Measurements from ENCODE around the gene ZC3H6. TPM values are rescaled to one million over a fixed set of nuclear protein-coding genes. Genes with fewer than 3 reads are reported as not detected.

Gene ZC3H6
- total RNA-seq, 2 experiments from 2014 or later, result 6.9 to 12.1 TPM

DNA sequence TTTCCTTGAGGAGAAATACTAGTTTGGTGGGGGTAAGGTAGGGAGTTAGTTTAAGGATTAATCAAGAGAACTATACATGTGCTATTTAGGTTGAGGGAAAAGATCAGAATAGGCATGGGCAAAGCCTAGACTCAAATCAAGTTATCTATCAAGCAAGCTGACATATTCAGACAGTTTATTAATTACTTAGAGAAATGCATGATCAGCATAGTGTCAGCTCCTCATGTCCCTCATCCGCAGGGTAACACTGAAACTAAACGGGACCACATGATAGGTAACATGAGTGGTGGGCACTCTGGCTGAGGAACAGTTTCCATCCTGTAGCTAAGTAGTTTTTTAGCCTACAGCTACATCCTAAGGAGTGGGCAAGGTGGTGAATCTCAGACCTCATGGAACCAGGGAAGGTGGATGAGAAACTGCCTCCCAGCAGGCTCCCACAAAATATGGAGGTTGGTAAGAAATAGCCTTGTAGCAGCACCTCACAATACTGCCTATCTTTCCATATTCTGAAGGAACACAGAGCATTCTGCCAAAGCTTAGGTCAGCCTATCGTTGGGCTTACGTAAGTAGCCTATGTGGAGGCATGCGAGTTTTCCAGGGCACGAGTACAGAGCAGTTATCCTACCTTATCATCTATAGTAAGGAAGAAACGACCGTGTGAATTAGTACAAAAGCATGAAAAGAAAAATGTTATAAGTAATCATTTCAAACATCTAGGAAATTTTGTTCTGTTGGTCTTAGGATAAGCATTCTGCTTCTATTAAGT, 18.4 kb downstream of the ZC3H6 start:
- H3K27me3 Mint-ChIP-seq, result no peaks in the 10 kb centered on the region
- no peak for DNase-seq
- H3K9me3 Mint-ChIP-seq (ENCODE audit: low read depth), result no peaks in the 10 kb centered on the region
- no peak overlapping the region for H3K27ac Mint-ChIP-seq
- CTCF ChIA-PET, result interaction anchor here (0.6 kb wide), 1 partner anchor 203 kb away, joined by 3 read pairs; no protein-coding TSS in a partner anchor
- ATAC-seq, result no peak
- no peaks in the 10 kb centered on the region for H3K36me3 Mint-ChIP-seq
- no peak overlapping the region for H3K4me3 Mint-ChIP-seq
- H3K4me1 Mint-ChIP-seq, result peaks cover 3% of the 10 kb centered on the region

DNA sequence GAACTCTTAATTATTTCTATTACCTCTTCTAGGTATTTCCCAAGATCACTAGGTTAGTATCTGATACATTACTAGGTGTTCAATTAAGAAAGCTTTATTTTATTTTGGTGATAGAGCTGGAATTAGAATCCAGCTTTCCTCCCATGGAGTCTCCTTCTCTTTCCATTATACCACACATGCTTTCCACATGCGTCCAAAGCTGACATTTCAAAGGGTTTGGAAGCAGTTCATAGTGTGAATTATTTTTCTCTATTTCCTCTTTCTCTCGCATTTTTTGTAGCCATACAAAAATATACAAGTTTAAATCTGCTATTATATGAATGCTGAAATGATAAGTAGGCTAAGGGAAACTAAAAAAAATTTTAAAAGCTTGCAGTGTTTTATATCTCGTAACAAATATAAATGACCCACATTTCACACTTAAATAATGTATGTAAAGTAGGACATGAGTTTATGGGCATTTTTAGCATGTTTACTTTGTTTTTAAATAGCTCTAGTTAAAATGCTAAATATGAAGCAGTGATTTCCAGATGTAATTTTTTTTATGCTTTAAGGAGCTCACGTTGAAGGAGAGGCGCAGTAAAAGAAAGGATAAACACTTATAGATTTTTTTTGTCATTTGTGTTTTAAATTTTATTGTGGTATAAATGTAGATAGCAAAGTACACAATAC, 20.1 kb downstream of the ZC3H6 start:
- CTCF ChIA-PET, result no interaction called here
- H3K36me3 Mint-ChIP-seq, result peaks cover 3% of the 10 kb centered on the region
- ATAC-seq, result no peak

DNA sequence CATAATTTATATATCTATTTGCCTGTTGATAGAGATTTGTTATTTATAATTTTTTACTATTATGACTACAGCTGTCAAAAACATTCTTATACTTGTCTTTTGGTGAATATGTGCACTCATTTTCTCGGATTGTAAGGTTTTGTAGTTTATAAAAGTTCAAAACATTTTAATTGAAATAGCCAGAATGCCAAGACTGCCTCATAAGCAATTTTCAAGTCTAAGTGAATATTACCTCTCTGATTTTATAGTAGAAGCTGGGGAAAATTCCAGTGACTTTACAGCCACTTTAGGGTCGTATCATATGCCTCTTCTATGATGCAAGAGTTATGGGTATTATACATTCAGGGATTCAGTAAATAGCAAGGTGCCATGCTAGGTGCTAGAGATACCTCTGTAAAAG, 21.0 kb downstream of the ZC3H6 start:
- CTCF ChIA-PET, result no interaction called here
- no peak for ATAC-seq
- DNase-seq, result no peak
- Mint-ChIP-seq H3K27me3 (no peaks in the 10 kb centered on the region), H3K4me3 (no peak overlapping the region), H3K36me3 (peaks cover 9% of the 10 kb centered on the region), H3K4me1 (peaks cover 3% of the 10 kb centered on the region), H3K9me3 (ENCODE audit: low read depth) (no peaks in the 10 kb centered on the region), H3K27ac (no peak overlapping the region)

More for the DNA sequence above, 20.1 kb downstream of the ZC3H6 start:
- H3K27me3 Mint-ChIP-seq, result no peaks in the 10 kb centered on the region
- no peak overlapping the region for H3K4me3 Mint-ChIP-seq
- no peaks in the 10 kb centered on the region for H3K9me3 Mint-ChIP-seq (ENCODE audit: low read depth)
- no peak for DNase-seq
- peaks cover 3% of the 10 kb centered on the region for H3K4me1 Mint-ChIP-seq
- no peak overlapping the region for H3K27ac Mint-ChIP-seq

DNA sequence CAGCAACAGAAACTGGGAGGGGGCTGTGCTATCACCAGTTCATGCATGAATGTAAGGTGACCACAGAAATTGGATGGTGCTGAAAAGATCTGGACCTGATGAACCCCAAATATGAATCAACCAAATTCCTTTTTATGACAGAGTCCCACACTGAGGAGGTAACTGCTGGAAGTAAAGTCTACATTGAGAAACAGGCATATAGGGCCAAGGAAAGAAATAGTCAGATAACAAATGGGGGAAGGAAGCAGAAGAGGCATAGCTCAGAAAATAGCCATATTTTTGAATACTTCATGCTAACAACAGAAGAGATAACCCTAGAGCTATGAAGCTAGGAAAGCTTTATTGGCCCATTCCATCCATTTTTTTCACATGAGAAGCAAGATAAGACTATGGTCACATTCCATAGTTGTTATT, 25.8 kb downstream of the ZC3H6 start:
- no peak for ATAC-seq
- Mint-ChIP-seq H3K4me3 (no peak overlapping the region), H3K36me3 (peaks cover 28% of the 10 kb centered on the region), H3K9me3 (ENCODE audit: low read depth) (no peaks in the 10 kb centered on the region), H3K27me3 (no peaks in the 10 kb centered on the region), H3K4me1 (peaks cover 7% of the 10 kb centered on the region), H3K27ac (no peak overlapping the region)
- DNase-seq, result no peak
- CTCF ChIA-PET, result no interaction called here

DNA sequence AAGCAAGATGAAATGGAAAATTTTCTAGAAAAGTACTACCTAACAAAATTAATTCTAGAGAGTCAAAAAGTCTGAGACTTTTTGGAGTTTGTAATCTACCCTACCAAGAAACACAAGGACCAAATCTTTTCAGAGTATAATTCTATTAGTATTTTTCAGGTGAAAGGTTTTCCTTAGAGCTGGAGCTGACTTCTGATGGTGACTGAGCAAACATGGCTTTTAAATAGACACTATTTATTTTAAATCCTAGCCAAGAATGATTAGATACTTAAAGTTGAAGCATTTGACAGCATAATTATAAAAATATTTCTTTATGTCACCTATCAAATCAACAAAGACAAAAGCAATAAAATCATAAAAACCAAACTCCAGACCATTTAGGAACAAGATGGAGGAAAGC, 26.6 kb downstream of the ZC3H6 start:
- Mint-ChIP-seq H3K4me1 (peaks cover 4% of the 10 kb centered on the region), H3K4me3 (no peak overlapping the region), H3K27me3 (no peaks in the 10 kb centered on the region), H3K36me3 (peaks cover 28% of the 10 kb centered on the region), H3K9me3 (ENCODE audit: low read depth) (no peaks in the 10 kb centered on the region), H3K27ac (no peak overlapping the region)
- no peak for DNase-seq
- ATAC-seq, result no peak
- CTCF ChIA-PET, result interaction anchor here (1.2 kb wide), 1 partner anchor 11 kb away, joined by 3 read pairs; no protein-coding TSS in a partner anchor

DNA sequence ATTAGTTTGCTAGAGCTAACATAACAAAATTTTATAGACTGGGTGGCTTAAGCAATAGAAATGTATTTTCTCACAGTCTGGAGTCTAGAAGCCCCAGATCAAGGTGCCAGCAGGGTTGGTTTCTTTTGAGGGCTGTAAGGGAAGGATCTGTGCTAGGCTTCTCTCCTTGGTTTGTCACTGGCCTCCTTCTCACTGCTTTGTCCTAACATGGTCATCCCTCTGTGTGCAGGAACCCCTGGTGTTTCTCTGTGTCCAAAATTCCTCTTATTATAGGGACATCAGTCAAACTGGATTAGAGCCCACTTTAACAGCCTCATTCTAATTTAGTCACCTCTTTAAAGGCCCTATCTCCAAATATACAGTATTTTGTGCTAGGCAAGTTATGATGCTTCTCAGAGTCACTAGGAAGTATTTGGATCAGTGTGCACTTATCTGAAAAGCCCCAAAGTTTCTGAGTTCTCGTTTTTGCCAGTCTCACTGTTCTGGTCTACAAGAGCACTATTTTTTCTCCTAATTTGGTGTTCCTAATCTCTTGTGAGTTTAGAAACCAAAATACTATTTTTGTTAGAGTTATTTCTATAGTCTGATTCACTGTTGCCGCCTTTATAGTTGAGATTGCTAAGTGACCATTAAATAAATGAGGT, 29.0 kb downstream of the ZC3H6 start:
- DNase-seq (no peak), ATAC-seq (no peak)
- H3K9me3 Mint-ChIP-seq (ENCODE audit: low read depth), result no peaks in the 10 kb centered on the region
- H3K4me1 Mint-ChIP-seq, result peaks cover 4% of the 10 kb centered on the region
- no peak overlapping the region for H3K4me3 Mint-ChIP-seq
- CTCF ChIA-PET, result no interaction called here
- H3K27ac Mint-ChIP-seq, result no peak overlapping the region
- H3K36me3 Mint-ChIP-seq, result peaks cover 31% of the 10 kb centered on the region
- no peaks in the 10 kb centered on the region for H3K27me3 Mint-ChIP-seq

DNA sequence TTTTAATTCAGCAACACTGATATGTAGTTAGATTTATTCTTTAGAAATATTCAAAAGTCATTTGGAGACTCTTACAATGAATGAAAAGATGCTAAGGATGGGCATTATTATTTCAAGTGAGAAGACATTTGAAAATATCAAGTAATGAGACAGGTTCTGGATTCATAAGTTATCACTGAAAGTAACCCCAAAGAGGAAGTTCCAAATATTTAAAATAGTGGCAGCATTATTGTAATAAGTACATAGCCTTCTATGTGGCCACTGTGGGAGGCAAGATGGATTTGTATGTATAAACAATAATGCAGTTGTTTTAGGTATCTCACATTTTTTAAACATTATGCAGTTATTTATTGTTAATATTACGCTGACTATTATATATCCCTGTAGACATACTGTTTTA, 29.7 kb downstream of the ZC3H6 start:
- Mint-ChIP-seq H3K9me3 (ENCODE audit: low read depth) (no peaks in the 10 kb centered on the region), H3K27me3 (no peaks in the 10 kb centered on the region)

DNA sequence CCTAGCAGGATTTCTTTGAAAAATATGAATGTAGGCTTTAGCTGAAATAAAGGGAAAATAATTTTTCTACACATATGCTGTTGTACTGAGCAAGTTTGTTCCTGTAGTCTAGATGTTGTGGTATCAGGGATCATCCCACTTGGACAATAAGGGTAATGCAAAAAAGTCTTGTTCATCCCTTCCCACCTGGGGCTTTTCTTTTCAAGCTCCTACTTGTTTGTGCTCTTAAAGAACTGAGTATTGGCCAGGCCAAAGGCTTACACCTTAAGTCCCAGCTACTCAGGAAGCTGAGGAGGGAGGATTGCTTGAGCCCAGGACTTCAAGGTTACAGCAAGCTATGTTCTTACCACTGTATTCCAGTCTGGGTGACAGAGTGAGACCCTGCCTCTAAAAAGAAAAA, 35.5 kb downstream of the ZC3H6 start:
- Mint-ChIP-seq H3K27ac (no peak overlapping the region), H3K27me3 (no peaks in the 10 kb centered on the region), H3K4me1 (no peaks in the 10 kb centered on the region), H3K36me3 (peaks cover 7% of the 10 kb centered on the region), H3K9me3 (ENCODE audit: low read depth) (no peaks in the 10 kb centered on the region), H3K4me3 (no peak overlapping the region)
- ATAC-seq (no peak), DNase-seq (no peak)
- CTCF ChIA-PET, result no interaction called here

More for the DNA sequence above, 29.7 kb downstream of the ZC3H6 start:
- no peak overlapping the region for H3K27ac Mint-ChIP-seq
- DNase-seq (no peak), ATAC-seq (no peak)
- CTCF ChIA-PET, result no interaction called here
- H3K4me3 Mint-ChIP-seq, result no peak overlapping the region
- H3K36me3 Mint-ChIP-seq, result peaks cover 31% of the 10 kb centered on the region
- peaks cover 4% of the 10 kb centered on the region for H3K4me1 Mint-ChIP-seq

DNA sequence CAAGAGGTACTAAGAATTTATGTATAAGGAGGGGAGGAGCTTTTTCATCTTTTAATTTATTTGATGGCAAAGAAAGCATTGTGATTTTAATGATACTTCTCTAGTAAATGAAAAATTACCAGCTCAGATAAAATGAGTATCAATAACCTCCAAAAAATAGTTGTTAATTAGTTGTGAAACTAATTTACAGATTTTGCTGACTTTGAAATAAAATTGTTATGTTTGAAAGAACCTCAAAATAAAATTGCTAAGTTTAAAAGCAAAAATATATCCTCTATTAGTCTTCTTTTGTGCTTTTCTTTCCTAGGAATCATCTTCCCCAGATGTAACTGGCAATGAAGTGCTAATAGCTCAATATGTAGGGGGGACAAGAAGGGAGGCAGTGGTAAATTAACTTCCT, 36.5 kb downstream of the ZC3H6 start:
- Mint-ChIP-seq H3K27me3 (no peaks in the 10 kb centered on the region), H3K4me3 (no peak overlapping the region), H3K4me1 (no peaks in the 10 kb centered on the region), H3K36me3 (peaks cover 7% of the 10 kb centered on the region), H3K9me3 (ENCODE audit: low read depth) (no peaks in the 10 kb centered on the region), H3K27ac (no peak overlapping the region)
- ATAC-seq (no peak), DNase-seq (no peak)
- CTCF ChIA-PET, result no interaction called here

DNA sequence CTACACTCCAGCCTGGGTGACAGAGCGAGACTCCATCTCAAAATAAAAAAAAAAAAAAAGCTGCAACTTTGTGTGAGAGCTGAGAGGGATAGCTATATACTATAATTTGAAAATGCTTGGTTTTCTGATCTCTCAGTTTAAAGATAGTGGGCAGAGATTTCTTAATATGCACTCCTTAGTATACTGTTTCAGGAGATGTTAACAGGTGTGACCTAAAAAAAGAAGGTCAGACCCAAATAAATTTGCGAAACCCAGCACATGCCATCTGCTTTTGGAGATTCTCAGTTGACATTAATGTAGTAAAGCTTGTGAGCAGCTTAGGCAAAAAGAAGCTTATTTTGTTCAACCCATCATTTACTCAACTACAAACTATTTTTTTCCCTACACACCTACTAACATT, 37.4 kb downstream of the ZC3H6 start:
- Mint-ChIP-seq H3K27me3 (no peaks in the 10 kb centered on the region), H3K9me3 (ENCODE audit: low read depth) (no peaks in the 10 kb centered on the region), H3K27ac (no peak overlapping the region), H3K4me1 (no peaks in the 10 kb centered on the region), H3K36me3 (peaks cover 4% of the 10 kb centered on the region), H3K4me3 (no peak overlapping the region)
- no peak for DNase-seq
- ATAC-seq, result no peak
- CTCF ChIA-PET, result interaction anchor here (0.7 kb wide), 1 partner anchor 10 kb away, joined by 3 read pairs; no protein-coding TSS in a partner anchor

DNA sequence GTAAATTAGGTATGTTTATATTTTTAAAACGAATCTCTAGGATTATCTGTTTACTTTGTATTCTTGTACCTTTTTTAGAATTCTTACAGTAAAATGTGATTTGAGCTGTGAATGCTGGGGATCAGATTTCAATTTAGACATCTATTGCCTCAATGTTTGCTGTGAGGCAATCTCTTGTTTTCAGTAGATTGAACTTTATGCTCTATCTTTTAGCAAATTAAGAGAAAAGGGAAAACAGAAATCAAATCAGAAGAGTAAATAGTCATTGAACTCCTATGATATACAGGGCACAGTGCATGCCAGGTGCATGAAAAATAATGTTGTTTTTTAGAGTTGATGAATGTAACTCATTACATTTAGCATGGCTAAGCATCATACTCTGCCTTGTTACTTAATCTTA, 39.5 kb downstream of the ZC3H6 start:
- CTCF ChIA-PET, result no interaction called here
- Mint-ChIP-seq H3K36me3 (peaks cover 3% of the 10 kb centered on the region), H3K4me3 (no peak overlapping the region), H3K9me3 (ENCODE audit: low read depth) (no peaks in the 10 kb centered on the region), H3K27me3 (no peaks in the 10 kb centered on the region), H3K27ac (no peak overlapping the region), H3K4me1 (no peaks in the 10 kb centered on the region)
- DNase-seq (no peak), ATAC-seq (no peak)

DNA sequence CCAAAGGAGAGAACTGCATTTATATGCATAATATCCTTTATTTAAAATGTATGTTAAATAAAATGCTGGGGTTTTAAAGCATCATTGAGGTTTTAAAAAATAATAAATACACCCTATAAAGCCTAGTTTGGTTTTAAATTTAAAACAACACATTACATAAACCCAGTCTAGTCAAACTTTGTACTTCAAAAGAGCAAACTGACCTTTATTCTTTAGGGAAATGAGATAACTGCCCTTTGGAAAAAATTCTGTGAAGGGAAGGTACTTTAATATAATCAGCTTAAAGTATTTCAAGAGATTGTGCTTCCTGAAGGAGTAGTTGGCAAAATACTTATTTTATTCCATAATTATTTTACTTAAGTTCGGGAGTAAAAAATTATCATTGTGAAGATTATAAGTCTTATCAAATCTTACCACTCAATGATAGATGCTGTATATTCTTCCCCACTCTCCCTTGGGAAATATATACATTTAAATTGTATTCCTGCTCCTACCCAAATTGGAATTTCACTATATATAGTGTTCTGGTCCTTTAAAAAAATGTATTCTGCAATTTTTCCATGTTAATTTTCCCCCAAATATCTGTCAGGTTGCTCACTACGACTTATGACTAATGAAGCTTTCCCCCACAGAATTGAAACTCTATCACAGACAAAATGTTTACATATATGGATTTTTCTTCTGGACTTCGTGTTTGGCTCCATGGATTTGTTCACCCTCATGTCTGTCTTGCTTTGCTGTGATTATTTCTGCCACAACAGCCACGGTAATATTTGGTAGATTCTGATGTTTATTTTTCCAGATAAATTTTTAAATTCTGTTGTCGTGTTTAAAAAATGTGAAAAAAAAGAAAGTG, 42.1 kb downstream of the ZC3H6 start:
- DNase-seq (no peak), ATAC-seq (no peak)
- CTCF ChIA-PET, result no interaction called here
- Mint-ChIP-seq H3K27me3 (no peaks in the 10 kb centered on the region), H3K9me3 (ENCODE audit: low read depth) (no peaks in the 10 kb centered on the region), H3K27ac (no peak overlapping the region), H3K4me3 (no peak overlapping the region), H3K36me3 (peaks cover 1% of the 10 kb centered on the region), H3K4me1 (no peaks in the 10 kb centered on the region)

DNA sequence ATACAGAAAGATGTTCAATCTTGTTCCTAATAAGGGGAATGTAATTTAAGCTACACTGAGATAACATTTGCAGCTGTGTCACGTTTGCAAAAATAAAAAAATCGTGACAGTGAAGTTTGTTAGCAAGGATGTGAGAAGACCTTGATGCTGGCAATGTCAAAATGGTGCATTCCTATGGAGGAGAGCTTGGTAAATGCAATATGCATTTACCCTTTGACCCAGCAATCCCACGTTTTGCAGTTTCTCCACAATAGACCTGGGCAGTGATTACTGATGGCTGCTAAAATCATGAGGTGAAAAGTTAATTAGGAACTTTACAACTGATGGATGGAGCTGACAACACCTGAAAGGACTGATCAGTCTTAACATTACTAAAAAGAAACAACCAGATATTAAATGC, 43.1 kb downstream of the ZC3H6 start:
- Mint-ChIP-seq H3K27me3 (no peaks in the 10 kb centered on the region), H3K36me3 (peaks cover 1% of the 10 kb centered on the region), H3K4me3 (no peak overlapping the region), H3K9me3 (ENCODE audit: low read depth) (no peaks in the 10 kb centered on the region), H3K27ac (no peak overlapping the region), H3K4me1 (no peaks in the 10 kb centered on the region)
- CTCF ChIA-PET, result no interaction called here
- ATAC-seq, result no peak
- no peak for DNase-seq

Data from activated CD8-positive, alpha-beta memory T cell treated with anti-CD3 and anti-CD28 coated beads, Interleukin-2, amount 10 ng/mL, durations not matched to agents 7 days and 5 days (primary cell).